Cardiac fibroblast (primary cell): ENCODE results near the gene CELSR3.

Experiments used
- DNase-seq, 2 donors: peaks; one replicate each; pipeline versions ENCODE4 v3.0.0 to v3.0.0-alpha.2; 2010; ENCODE audit warnings: low read depth in 2 of 2
- H3K4me3 ChIP-seq, 2 donors: replicated peaks in 1 of 2; 1 replicate in 1 of 2; 2 replicates in 1 of 2; pipeline ENCODE4 v1.5.1; 2011; ENCODE audit warnings: low read depth in 2 of 2, low read length in 2 of 2, mild to moderate bottlenecking in 2 of 2, moderate library complexity in 1 of 2
- TF ChIP-seq, protein P1 (sequence below): IDR thresholded peaks from one replicate; pipeline ENCODE4 v1.5.1; 2011; ENCODE audit warnings: low read depth, mild to moderate bottlenecking, low read length, inconsistent platforms

CELSR3 gene

DNA sequence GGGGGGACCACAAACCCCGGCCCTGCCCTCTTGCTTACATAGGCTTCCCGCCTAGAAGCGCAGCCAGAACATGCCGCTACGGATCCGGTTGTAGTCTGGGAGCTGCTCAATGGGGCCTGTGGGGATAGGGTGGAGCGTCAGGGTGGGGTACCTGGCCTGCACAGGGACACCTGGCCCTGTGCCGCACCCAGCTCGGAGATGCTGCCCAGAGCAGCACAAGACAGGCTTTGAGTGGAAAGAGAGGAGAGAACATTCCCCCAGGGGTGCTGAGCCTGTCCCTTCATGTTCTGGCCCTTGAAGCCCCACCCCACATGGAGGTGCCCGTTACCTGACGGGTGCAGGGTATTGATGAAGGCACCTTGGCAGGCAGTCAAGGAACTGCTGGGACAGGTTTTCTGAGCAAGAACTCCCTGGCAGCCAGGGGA, 63.6 kb downstream of the CELSR3 start:
- peak overlapping the region in 1 of 2 donors; percentile 15 for H3K4me3 ChIP-seq
- TF ChIP-seq, protein P1, sequence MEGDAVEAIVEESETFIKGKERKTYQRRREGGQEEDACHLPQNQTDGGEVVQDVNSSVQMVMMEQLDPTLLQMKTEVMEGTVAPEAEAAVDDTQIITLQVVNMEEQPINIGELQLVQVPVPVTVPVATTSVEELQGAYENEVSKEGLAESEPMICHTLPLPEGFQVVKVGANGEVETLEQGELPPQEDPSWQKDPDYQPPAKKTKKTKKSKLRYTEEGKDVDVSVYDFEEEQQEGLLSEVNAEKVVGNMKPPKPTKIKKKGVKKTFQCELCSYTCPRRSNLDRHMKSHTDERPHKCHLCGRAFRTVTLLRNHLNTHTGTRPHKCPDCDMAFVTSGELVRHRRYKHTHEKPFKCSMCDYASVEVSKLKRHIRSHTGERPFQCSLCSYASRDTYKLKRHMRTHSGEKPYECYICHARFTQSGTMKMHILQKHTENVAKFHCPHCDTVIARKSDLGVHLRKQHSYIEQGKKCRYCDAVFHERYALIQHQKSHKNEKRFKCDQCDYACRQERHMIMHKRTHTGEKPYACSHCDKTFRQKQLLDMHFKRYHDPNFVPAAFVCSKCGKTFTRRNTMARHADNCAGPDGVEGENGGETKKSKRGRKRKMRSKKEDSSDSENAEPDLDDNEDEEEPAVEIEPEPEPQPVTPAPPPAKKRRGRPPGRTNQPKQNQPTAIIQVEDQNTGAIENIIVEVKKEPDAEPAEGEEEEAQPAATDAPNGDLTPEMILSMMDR, result no peak
- DNase-seq, result no peak

DNA sequence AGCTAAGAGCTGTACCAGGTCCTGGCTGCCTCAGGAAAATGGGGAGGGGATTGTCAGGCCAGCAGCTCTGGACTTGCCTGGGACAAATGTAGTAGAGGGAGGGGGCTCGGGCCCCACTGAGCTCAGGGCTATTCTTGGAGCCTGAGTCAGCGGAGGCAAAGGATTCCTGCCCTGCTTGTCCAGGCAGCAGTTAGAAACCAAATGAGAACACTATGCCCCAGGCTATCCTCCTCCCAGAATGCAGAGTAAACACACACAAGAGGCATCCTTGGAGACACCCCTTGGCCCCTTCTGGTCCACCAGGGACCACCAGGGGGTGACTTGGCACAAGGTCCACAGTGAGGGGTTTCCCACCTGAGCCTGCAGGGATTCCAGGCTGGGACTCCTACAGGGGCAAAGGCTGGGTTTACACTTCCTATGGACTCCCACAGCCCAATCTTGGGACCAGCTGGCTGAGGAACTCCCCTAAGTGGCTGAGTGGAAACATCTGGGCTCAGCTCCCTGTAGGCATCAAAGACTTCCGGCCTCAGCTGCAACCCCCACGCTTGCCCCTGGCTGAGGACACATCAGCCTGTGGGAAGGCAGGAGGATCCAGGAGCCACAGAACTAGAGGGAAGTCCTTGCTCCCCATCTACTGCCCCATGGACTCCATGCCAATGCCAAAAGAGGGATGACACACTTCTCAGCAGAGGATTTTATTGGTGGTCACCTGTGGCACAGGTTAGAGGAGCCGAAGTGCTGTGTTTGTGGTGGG, 64.2 kb downstream of the CELSR3 start:
- peak; percentile 92 to 94 for DNase-seq
- H3K4me3 ChIP-seq, result peak overlapping the region in 1 of 2 donors; percentile 15
- TF ChIP-seq, protein P1, result no peak

DNA sequence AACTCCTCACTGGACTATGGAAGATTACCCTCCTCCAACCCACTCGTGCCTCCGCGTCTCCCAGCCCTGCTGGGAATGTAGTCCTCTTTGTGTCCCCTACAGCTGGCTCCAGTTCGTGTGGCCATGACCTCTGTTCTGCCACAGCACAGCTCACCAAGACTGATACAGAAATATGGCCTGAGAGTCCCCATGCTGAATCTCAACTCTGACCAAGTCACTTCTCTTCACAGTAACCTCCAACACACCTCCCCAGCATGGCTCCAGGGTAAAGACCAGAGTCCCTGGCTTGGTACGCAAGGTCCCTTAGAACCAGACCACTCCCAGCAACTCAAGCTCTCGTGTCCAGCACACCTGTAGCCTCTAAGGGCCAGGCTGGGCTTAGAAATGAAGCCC, 65.3 kb downstream of the CELSR3 start:
- TF ChIP-seq, protein P1, result no peak
- no peak for DNase-seq
- no peak overlapping the region for H3K4me3 ChIP-seq

DNA sequence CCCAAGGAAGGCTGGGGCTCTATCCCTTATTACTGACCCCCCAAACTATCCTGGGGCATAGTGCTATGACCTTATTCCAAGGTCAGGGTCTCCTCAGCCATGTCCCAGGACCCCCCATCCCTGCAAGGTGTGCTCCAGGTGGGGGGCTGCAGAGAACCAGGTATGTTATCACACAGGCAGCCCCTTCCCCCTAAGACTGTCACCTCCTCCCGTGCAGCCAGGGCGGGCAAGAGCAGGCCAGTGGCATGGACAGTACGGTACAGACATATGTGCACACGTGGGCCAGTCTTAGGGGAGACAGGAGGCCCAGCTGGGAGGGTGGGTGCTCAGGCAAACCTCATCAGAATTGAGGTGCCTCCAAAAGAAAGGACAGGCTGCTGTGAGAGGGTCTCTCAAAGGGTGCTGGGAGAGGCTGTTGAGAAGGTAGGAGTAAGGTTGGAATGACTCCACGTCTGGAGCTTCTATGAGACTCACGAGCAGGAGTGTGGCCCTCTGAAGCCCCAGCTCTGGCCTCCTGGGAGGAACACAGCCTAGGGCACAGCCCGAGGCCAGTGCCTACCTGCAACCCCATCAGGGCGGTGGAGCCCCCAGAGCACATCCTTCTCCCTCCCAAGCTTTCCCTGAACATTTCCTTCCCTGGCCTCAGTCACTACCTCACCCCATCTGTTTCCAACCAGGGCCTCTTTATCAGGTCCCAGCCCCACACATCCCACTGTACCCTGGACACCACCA, 65.8 kb downstream of the CELSR3 start:
- no peak for DNase-seq
- TF ChIP-seq, protein P1, result no peak
- no peak overlapping the region for H3K4me3 ChIP-seq

DNA sequence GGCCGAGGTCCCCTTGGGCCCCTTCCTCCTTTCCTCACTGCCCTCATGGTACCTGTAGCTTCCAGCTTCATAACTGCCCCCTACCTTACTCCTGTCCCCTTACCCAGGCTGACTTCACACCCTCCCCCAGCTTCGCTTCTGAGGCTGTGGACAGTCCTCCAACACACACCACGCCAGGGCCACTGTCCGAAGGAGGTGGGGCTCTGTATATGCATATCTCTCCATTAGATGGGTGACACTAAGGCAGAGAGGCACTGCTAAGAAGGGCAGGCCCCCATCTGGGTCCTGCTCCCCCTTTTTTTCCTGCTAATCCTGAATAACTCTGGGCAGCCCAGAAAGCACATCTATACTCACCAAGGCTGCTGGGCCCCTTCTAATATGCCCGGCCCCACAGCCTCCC, 66.5 kb downstream of the CELSR3 start:
- H3K4me3 ChIP-seq, result no peak overlapping the region
- TF ChIP-seq, protein P1, result no peak

DNA sequence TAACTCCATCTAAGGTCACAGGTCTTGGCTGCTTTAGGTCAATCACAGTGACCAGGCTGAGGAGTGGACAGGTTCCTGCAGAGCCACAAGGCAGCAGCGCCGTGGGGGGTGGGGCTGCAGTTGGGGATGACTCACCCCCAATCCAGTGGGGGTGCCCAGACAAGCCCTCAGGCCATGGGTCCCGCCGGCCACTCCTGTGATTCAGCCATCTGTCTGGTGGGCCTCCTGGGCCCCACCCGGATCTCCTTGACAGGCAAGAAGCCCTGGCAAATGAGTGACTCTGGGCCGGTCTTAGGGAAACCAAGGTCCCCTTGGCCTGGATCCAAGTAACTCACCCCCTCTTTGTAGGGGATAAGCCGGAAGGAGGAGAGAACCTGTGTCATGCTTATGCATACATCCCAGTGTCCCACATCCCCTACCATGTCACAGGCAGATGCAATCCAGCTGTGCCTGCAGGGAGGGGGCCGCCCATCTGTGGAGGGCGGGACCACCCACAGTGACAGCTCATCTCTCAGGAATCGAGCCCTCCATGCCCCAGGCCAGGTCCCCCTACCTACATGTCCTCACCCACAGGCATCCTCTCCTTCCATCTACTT, 67.1 kb downstream of the CELSR3 start:
- peak; percentile 59 to 97 for DNase-seq
- peak overlapping the region in 1 of 2 donors; percentile 61 for H3K4me3 ChIP-seq
- TF ChIP-seq, protein P1, result no peak

More for the DNA sequence above, 66.5 kb downstream of the CELSR3 start:
- DNase-seq, result no peak
